ENCODE data around the gene SYNE4.

Gene SYNE4

GRCh38 chr19:36023432-36023831, 14.8 kb upstream of the SYNE4 start:
- DNase-seq: no peak

DNA sequence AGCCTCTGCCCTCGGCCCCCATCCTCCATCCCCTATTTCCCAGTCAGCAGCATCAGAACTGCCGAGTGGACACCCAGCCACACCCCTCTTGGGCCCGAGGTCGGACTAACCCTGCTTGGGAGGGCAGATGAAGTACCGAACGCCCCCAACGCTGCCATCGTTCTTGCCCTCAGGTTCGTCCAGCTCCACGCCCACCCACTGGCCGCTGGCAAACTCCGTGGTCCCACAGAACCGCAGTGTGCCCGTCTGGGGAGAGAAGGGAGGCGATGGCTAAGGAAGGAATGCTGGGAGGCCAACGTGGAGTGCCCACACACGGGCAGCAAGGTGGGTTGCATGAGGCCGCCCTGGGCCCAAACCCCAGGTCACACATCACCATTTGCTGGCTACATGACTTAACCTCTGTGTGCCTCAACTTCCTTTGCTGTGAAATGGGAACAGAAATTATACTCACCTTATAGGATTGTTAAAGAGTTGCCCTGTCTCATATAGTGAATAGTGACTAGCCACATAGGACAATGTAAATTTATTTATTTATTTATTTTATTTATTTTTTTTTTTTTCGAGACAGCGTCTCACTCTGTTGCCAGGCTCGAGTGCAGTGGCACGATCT, 10.6 kb upstream of the SYNE4 start:
- DNase-seq: no peak

DNA sequence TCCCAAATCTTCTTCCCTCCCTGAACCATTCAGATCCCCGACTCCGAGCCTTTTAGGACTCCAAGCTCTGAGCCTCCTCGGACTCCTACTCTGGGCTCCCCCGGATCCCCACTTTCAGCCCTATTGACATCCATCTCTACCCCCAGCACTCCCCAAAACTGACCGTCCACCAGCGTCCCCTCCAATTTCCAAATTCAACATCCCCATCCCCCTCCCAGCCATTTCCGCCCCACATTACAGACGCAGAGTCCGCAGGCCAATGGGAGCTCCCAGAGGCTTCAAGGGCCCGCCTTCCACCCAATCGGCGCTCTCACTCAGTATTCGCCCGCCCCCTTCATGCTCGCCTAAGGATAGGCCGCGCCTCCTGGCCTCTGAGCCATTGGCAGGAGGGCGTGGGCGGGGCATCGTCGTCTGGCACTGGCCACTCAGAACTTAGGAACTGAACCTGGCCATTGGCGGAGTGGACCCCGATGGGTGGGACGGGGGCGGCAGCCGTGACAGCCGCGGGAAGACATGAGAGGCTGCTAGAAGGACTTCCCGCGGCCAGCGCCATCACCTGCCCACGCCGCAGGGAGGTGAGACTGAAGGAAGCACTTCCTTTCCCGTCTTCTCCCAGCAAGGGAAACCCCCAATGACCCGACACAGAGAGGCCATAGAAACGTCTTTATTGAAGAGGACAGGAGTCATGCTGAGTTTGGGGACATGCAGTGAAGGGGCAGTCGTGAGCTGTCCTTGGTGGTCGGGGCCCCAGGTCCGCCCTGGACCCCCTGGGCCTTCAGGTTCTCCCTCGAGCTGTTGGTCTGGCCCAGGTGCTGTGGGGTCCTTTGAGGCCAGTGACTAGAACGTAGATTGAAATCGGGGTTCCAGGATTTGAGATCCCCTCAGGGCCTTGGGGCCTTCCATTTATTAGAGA, 5.7 kb upstream of the SYNE4 start, which contains the start of gene ALKBH6:
Gene ALKBH6 (minus strand): TSS at position 202 of the 913 bp plus-strand sequence. CDS start 816 bp downstream, outside the sequence.
- DNase-seq: peak; percentile 99

DNA sequence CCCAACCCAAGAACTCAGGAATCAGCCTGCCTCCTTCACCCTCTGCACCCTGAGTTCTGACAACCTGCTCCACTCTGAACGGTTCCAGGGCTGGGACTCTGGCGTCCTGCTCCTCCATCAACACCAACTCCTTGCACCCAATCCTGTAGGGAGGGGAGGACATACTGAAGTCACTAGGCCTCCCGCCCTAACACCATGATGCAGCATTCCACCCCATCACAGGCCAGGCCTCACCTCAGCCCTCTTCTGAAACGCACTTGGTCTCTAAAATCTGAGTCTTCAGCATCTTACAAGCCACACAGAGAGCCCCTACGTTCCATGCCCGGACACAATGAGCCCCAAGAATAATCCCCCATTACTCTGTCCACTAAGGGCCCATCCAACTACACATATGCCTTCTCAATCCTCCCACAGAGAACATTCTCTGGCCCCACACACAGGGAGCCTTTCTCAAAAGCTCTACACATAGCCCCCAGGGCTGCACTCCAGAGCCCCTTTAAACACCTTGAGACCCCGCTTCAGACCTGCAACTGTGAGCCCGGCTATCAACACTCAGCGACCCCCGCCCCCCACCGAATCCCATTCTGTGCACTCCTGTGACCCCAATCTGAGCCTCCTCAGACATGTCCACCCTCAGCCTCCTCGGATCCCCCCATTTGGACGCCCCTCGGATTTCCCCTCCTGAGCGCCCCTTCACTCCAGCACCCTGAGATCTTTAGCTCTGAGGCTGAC, 4.8 kb upstream of the SYNE4 start:
- DNase-seq: no peak

DNA sequence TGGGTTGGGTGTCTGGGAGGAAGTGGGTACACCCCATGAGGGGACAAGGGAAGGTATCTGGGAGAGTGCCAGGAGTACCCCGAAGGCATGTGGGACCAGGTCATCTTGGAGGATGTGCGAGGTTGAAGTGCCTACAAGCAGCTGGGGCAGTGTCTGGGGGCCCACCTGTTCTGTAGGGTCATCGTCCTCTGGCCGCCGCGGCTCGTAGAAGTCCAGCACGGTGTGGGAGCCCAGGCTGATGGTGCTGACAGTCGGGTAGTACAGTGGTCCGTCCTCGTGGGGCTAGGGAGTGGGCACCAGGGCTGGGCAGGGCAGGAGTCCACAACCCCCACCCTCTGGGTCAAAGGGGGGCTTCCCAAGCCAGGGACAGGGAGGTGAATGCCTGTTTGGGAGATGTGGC, 1.8 kb upstream of the SYNE4 start:
- DNase-seq: no peak

- no peak for DNase-seq
Measured at GRCh38 chr19:36009633-36010379, 1.2 kb upstream of the SYNE4 start.

GRCh38 chr19:36009220-36009619, 607 bp upstream of the SYNE4 start:
- DNase-seq: peak; percentile 9 to 52

DNA sequence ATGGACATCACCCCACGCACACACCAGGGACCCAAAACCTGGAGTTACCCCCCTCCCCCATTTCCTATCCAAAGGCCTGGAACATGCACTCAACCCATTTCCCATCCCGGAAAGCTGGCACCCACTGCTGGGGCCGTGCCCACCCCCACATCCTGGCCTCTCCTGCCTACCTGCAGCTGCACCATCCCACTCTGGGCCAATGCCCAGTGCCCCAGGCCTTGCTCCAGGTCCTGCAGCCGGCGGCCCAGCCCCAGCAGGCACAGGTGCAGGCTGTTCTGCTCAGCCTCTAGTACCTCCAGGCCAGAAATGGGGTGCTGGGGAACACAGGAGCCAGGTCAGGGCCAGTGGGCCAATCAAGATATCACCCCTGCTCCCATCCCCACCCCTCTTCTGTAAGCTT, 1.7 kb downstream of the SYNE4 start:
- DNase-seq: no peak

DNA sequence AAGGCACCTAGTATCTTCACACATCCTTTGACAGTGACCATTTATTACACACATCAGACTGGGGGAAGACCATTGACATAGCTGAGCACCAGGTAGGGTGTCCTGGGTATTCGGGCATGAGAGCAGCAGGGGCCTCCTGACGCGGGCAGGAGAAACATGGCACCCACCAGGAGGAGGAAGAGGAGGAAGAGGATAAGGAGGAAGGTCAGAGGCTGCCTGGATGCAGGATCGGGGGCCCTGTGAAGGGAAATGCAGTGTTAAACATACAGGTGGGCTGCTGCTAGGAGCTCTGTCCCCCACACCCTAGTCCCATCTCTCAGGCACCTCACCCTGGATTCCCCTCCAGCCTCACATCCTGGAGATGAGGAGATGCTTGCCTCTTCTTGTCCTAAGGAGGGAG, 5.3 kb downstream of the SYNE4 start:
- no peak for DNase-seq

GRCh38 chr19:36001605-36002004, 7.0 kb downstream of the SYNE4 start:
- DNase-seq: no peak

DNA sequence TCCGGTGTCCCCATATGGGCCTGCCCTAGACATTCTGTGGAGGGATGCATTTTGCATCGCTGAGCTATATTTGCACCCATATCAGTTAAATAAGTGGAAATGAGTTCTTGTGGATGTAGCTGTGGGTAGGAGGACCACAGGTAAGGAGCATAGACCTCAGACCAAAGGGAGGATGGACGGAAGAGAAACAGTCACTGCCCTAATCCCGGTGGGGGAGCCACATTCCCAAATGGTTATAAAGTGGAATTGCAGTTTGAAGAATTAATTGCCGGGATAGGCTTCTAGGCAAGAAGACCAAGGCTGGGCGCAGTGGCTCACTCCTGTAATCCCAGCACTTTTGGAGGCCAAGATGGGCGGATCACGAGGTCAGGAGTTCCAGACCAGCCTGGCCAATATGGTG, 11.8 kb downstream of the SYNE4 start:
- no peak for DNase-seq

DNA sequence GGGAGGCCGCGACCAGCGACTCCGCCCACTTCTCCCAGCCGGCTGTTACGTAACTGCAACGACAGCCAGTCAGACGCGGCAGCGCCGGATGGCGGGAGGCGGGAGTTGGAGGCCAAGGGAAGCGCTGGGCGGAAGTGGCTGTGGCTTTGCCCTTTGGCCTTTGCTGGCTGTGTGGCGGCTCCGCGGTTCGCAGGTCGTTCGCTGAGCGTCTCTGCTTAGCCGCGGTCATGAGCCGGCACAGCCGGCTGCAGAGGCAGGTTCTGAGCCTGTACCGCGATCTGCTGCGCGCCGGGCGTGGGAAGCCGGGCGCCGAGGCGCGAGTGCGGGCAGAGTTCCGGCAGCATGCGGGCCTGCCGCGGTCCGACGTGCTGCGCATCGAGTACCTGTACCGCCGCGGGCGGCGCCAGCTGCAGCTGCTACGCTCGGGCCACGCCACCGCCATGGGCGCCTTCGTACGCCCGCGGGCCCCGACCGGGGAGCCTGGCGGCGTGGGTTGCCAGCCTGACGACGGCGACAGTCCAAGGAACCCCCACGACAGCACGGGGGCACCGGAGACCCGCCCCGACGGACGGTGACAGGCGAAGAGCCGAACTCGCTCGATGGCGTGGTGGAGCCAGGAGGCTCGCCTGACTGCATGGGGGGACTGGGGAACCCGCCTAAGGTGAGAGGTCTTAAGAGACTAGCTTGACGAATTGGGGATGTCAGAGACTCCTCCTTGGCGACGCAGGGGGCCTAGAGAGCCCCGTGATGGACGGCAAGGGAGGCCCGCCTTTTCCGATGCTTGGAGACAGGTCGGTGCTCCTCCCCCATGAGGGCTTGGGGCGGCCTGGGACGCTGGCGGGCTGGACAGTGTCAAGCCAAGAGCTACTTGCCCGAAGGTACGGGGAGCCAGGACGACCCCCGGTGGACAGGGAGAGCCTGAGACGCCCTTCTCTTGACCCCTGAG, 13.3 kb downstream of the SYNE4 start, which contains the start of gene SDHAF1:
Gene SDHAF1 (plus strand): TSS at position 141 of the 946 bp plus-strand sequence. CDS start 87 bp downstream, at position 228.
- DNase-seq: peak; percentile 91 to 93

GRCh38 chr19:35993923-35994598, 14.6 kb downstream of the SYNE4 start:
- DNase-seq: no peak

GRCh38 chr19:35992907-35993765, 15.5 kb downstream of the SYNE4 start:
- no peak for DNase-seq

DNA sequence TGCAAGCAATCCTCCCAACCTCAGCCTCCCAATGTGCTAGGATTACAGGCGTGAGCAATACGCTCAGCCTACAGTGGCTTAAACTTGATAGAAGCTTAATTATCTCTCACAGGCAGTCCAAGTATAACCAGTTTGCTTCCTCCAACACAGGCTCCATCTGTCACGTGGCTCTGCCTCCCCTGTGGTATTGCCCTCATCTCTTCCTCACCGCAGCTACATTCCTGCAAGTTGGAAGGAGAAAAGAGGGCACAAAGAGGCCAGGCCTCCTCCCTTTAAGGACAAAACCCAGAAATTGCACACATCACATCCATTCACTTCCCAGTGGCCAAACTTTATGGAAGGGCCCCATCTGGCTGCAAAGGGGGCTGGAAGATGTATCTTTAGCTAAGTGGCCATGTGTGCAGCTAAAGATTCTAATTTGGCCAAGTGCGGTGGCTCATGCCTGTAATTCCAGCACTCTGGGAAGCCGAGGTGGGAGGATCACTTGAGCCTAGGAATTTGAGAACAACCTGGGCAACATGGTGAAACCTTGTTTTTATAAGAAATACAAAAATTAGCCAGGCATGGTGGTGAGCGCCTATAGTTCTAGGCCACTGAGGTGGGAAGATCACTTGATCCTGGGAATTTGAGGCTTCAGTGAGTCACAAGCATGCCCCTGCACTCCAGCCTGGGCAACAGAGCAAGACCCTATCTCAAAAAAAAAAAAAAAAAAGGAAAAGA, 16.7 kb downstream of the SYNE4 start:
- no peak for DNase-seq

DNA sequence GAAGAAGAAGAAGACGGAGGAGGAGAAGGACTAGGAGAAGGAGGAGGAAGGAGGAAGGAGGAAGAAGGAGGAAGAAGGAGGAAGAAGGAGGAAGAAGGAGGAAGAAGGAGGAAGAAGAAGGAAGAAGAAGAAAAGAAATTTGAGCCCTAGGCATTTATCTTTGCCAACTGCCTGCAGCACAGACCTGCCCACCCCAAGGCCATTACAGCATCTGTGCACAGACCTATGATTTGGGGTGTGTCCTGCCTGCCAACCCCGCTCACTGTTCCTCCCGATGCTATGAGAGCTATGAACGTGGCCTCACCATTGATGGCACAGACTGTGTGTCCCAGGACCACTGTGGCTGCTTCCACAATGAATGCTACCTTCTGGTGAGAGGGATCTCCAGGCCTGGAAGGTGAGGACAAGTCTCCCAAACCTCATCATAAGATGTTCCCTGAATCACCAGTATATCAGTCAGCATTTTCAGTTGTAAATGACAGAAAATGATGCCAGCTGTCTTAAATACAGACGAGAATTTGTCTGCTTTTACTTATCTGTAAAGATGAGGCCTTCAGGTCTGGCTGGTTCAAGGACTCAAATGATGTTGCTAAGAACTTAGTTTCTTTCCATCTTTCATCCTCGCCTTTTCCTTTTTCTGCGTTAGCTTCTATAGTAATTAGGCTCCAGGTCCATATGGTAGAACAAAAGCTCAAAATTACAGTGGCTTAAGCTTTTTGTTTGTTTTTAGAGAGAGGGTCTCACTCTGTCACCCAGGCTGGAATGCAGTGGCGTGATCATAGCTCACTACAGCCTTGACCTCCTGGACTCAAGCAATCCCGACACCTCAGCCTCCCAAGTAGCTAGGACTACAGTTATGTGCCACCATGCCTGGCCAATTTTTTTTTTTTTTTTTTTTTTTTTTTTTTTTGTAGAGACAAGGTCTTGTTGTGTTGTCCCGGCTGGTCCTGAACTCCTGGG, 17.6 kb downstream of the SYNE4 start:
- no peak for DNase-seq

GRCh38 chr19:35990156-35990555, 18.5 kb downstream of the SYNE4 start:
- no peak for DNase-seq

GRCh38 chr19:35988824-35989223, 19.8 kb downstream of the SYNE4 start:
- no peak for DNase-seq
